Mucosa of stomach (tissue), 1 donor: ENCODE data around the gene LYST.

Experiments
- H3K27me3 ChIP-seq: one replicate; pipeline ENCODE4 v1.7.0; 2013; ENCODE audit warnings: mild to moderate bottlenecking, low read length; ENCODE audit not compliant: control insufficient read depth, insufficient read depth
- H3K36me3 ChIP-seq: one replicate; pipeline ENCODE4 v1.7.0; 2013; ENCODE audit warnings: low read length; ENCODE audit not compliant: control insufficient read depth, insufficient read depth
- H3K4me1 ChIP-seq: one replicate; pipeline ENCODE4 v1.7.0; 2013; ENCODE audit warnings: mild to moderate bottlenecking, low read length; ENCODE audit not compliant: control insufficient read depth, insufficient read depth
- H3K4me3 ChIP-seq: one replicate; pipeline ENCODE4 v1.7.0; 2013; ENCODE audit warnings: low read length
- H3K9ac ChIP-seq: one replicate; pipeline ENCODE4 v1.7.0; 2013; ENCODE audit warnings: mild to moderate bottlenecking, low read length, moderate library complexity
- H3K9me3 ChIP-seq: one replicate; pipeline ENCODE4 v1.7.0; 2013; ENCODE audit warnings: mild to moderate bottlenecking, low read length, moderate library complexity; ENCODE audit not compliant: control insufficient read depth
- donor health status: Pancreatic carcinoma.

LYST gene

GRCh38 chr1:235826102-235826854 is 40.4 kb downstream of the LYST start:
- no peaks in the 10 kb centered on the region for H3K27me3 ChIP-seq
- H3K9ac ChIP-seq, result no peak overlapping the region
- no peaks in the 10 kb centered on the region for H3K36me3 ChIP-seq
- no peaks in the 10 kb centered on the region for H3K9me3 ChIP-seq
- no peaks in the 10 kb centered on the region for H3K4me1 ChIP-seq
- H3K4me3 ChIP-seq, result no peak overlapping the region

- Histone ChIP-seq H3K4me3 (no peak overlapping the region), H3K36me3 (no peaks in the 10 kb centered on the region), H3K4me1 (no peaks in the 10 kb centered on the region), H3K9me3 (no peaks in the 10 kb centered on the region), H3K9ac (no peak overlapping the region), H3K27me3 (no peaks in the 10 kb centered on the region)
Observed at GRCh38 chr1:235825229-235825628, 41.5 kb downstream of the LYST start.

- Histone ChIP-seq H3K9ac (no peak overlapping the region), H3K27me3 (no peaks in the 10 kb centered on the region), H3K4me3 (no peak overlapping the region), H3K4me1 (no peaks in the 10 kb centered on the region), H3K9me3 (no peaks in the 10 kb centered on the region), H3K36me3 (no peaks in the 10 kb centered on the region)
Observed at GRCh38 chr1:235823684-235824083, 43.0 kb downstream of the LYST start.

- Histone ChIP-seq H3K36me3 (no peaks in the 10 kb centered on the region), H3K4me1 (no peaks in the 10 kb centered on the region)
Observed at GRCh38 chr1:235822685-235823084, 44.0 kb downstream of the LYST start.

GRCh38 chr1:235821361-235821981 is 45.2 kb downstream of the LYST start:
- Histone ChIP-seq H3K9ac (no peak overlapping the region), H3K9me3 (no peaks in the 10 kb centered on the region)

More at GRCh38 chr1:235822685-235823084, 44.0 kb downstream of the LYST start:
- Histone ChIP-seq H3K27me3 (no peaks in the 10 kb centered on the region), H3K9me3 (no peaks in the 10 kb centered on the region), H3K9ac (no peak overlapping the region), H3K4me3 (no peak overlapping the region)

GRCh38 chr1:235820061-235820460 is 46.6 kb downstream of the LYST start:
- H3K4me3 ChIP-seq, result no peak overlapping the region
- no peaks in the 10 kb centered on the region for H3K9me3 ChIP-seq
- no peaks in the 10 kb centered on the region for H3K27me3 ChIP-seq
- no peaks in the 10 kb centered on the region for H3K36me3 ChIP-seq
- no peak overlapping the region for H3K9ac ChIP-seq
- no peaks in the 10 kb centered on the region for H3K4me1 ChIP-seq

More at GRCh38 chr1:235821361-235821981, 45.2 kb downstream of the LYST start:
- Histone ChIP-seq H3K36me3 (no peaks in the 10 kb centered on the region), H3K4me3 (no peak overlapping the region), H3K27me3 (no peaks in the 10 kb centered on the region), H3K4me1 (no peaks in the 10 kb centered on the region)

GRCh38 chr1:235818632-235819136 is 48.0 kb downstream of the LYST start:
- Histone ChIP-seq H3K36me3 (no peaks in the 10 kb centered on the region), H3K9ac (no peak overlapping the region), H3K4me1 (no peaks in the 10 kb centered on the region), H3K27me3 (no peaks in the 10 kb centered on the region), H3K4me3 (no peak overlapping the region), H3K9me3 (no peaks in the 10 kb centered on the region)

GRCh38 chr1:235817101-235817728 is 49.5 kb downstream of the LYST start:
- Histone ChIP-seq H3K9me3 (no peaks in the 10 kb centered on the region), H3K4me1 (no peaks in the 10 kb centered on the region), H3K36me3 (no peaks in the 10 kb centered on the region), H3K4me3 (no peak overlapping the region), H3K9ac (no peak overlapping the region), H3K27me3 (no peaks in the 10 kb centered on the region)

- Histone ChIP-seq H3K27me3 (no peaks in the 10 kb centered on the region), H3K9ac (no peak overlapping the region), H3K9me3 (no peaks in the 10 kb centered on the region), H3K4me1 (no peaks in the 10 kb centered on the region), H3K36me3 (no peaks in the 10 kb centered on the region), H3K4me3 (no peak overlapping the region)
Observed at GRCh38 chr1:235809688-235810397, 56.9 kb downstream of the LYST start.

- no peaks in the 10 kb centered on the region for H3K9me3 ChIP-seq
- no peak overlapping the region for H3K4me3 ChIP-seq
- no peaks in the 10 kb centered on the region for H3K4me1 ChIP-seq
- H3K27me3 ChIP-seq, result no peaks in the 10 kb centered on the region
- H3K9ac ChIP-seq, result no peak overlapping the region
- H3K36me3 ChIP-seq, result no peaks in the 10 kb centered on the region
Observed at GRCh38 chr1:235808223-235808622, 58.5 kb downstream of the LYST start.

- Histone ChIP-seq H3K9me3 (no peaks in the 10 kb centered on the region), H3K36me3 (no peaks in the 10 kb centered on the region), H3K4me3 (no peak overlapping the region), H3K9ac (no peak overlapping the region), H3K27me3 (no peaks in the 10 kb centered on the region), H3K4me1 (no peaks in the 10 kb centered on the region)
Observed at GRCh38 chr1:235806123-235806522, 60.6 kb downstream of the LYST start.
